Measurements from ENCODE around the gene CHN2. TPM values are rescaled to one million over a fixed set of nuclear protein-coding genes. Genes with fewer than 3 reads are reported as not detected.

CHN2 gene
- total and polyA plus RNA-seq, 10 donors, result 4.2 to 52.0 (median 28.5) TPM

- intact Hi-C loops (cut with DNase I; ENCODE audit: low total_unique reads), result no loop called here
- Histone ChIP-seq H3K27ac (peak overlapping the region in 5 of 8 donors; percentile 12 to 61 (median 39)), H3K4me3 (no peak overlapping the region), H3K27me3 (replicated peaks in 1 of 7) (no peaks in the 10 kb centered on the region), H3K36me3 (no peaks in the 10 kb centered on the region), H3K9me3 (no peaks in the 10 kb centered on the region), H3K4me1 (peaks cover 5 to 29% (median 19%) of the 10 kb centered on the region in 6 donors)
- peak in 1 of 3 donors; percentile 24 for TF ChIP-seq POLR2AphosphoS5 (IDR thresholded peaks at IDR 0.05)
- TF ChIP-seq POLR2A (IDR thresholded peaks at IDR 0.05), result no peak
- 33 to 45% (median 42%) methylated on average over 10 of the region's 10 CpGs for WGBS, 5 donors
- no peak for DNase-seq
Measured at GRCh38 chr7:29319719-29320521, 125.3 kb downstream of the CHN2 start.

DNA sequence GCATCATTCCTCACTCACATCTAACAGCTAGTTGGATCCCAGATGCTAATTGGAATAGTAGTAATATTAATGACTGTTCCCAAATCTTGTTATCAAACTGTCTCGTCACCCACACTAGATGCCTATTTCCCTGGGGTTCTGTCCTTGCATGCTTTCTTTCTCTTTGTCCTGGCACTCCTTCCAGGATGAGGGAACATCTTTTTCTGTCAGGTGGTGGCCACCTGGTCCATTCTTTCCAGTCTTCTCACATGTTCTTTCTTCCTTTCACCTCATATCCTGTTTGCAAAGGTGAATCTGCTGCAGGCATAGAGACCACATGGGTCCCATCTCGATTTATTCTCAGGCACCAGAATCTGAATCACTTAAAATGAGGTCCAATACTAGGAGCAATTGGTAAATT is 126.0 kb downstream of the CHN2 start:
- 81 to 91% (median 87%) methylated on average over 2 of the region's 2 CpGs for WGBS, 5 donors

DNA sequence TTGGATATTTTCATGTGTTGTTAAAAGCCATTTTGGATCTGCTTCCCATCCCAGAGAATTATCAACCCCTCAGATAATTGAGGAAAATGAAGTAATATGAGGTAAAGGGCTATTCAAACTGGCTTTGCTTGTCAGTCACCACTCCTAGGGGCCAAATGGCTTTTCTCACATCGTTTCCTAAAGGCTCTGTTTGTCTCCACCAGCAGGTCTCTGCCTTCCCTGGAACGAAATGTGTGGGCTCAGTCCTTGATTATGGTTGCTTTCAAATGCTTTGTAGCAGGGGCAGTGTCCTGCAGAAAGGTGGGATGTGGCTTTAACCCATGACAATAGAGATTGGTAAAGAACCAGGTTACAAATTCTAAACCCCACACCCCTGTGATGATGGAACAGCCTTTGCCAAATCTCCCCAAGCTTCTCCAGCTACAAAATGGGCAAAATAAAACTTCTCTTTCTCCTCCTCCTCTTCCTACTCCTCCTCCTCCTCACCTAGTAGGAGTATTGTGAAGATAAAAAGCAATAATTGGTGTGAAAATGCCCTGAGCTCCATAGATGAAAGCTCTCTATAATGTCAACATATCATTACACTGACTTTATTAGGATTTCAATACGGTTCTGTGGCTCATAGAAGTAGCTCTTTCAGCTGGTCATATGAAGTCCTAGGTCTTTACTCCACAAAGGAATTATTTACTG is 127.6 kb downstream of the CHN2 start:
- Histone ChIP-seq H3K4me1 (peaks cover 5 to 29% (median 19%) of the 10 kb centered on the region in 6 donors), H3K27ac (no peak overlapping the region), H3K9me3 (no peaks in the 10 kb centered on the region), H3K36me3 (no peaks in the 10 kb centered on the region), H3K4me3 (no peak overlapping the region), H3K27me3 (replicated peaks in 1 of 7) (no peaks in the 10 kb centered on the region)
- TF ChIP-seq POLR2A (IDR thresholded peaks at IDR 0.05), result no peak
- TF ChIP-seq CTCF (IDR thresholded peaks at IDR 0.05 in 8 of 11, conservative IDR thresholded peaks at IDR 0.05 in 3 of 11), result no peak
- no peak for DNase-seq
- intact Hi-C loops (cut with DNase I; ENCODE audit: low total_unique reads), result no loop called here
- WGBS, 5 donors, result 80 to 93% (median 90%) methylated on average over 3 of the region's 3 CpGs

More for the DNA sequence above, 126.0 kb downstream of the CHN2 start:
- DNase-seq, result no peak
- no peaks in the 10 kb centered on the region for H3K9me3 ChIP-seq
- H3K36me3 ChIP-seq, result no peaks in the 10 kb centered on the region
- intact Hi-C loops (cut with DNase I; ENCODE audit: low total_unique reads), result no loop called here
- no peaks in the 10 kb centered on the region for H3K27me3 ChIP-seq (replicated peaks in 1 of 7)
- no peak overlapping the region for H3K4me3 ChIP-seq
- H3K4me1 ChIP-seq, result peaks cover 5 to 29% (median 19%) of the 10 kb centered on the region in 6 donors
- peak overlapping the region in 3 of 8 donors; percentile 39 to 61 (median 60) for H3K27ac ChIP-seq
- TF ChIP-seq CTCF (IDR thresholded peaks at IDR 0.05 in 8 of 11, conservative IDR thresholded peaks at IDR 0.05 in 3 of 11) (no peak), POLR2A (IDR thresholded peaks at IDR 0.05) (no peak), POLR2AphosphoS5 (IDR thresholded peaks at IDR 0.05) (no peak)

- Histone ChIP-seq H3K27ac (no peak overlapping the region), H3K4me3 (no peak overlapping the region), H3K4me1 (peaks cover 0 to 30% (median 7%) of the 10 kb centered on the region in 6 donors), H3K36me3 (no peaks in the 10 kb centered on the region), H3K27me3 (replicated peaks in 1 of 7) (no peaks in the 10 kb centered on the region), H3K9me3 (no peaks in the 10 kb centered on the region)
- WGBS, 5 donors, result 78 to 87% (median 83%) methylated on average over 2 of the region's 2 CpGs
- TF ChIP-seq CTCF (IDR thresholded peaks at IDR 0.05 in 8 of 11, conservative IDR thresholded peaks at IDR 0.05 in 3 of 11) (no peak), POLR2A (IDR thresholded peaks at IDR 0.05) (no peak), POLR2AphosphoS5 (IDR thresholded peaks at IDR 0.05) (no peak)
- DNase-seq, result no peak
- intact Hi-C loops (cut with DNase I; ENCODE audit: low total_unique reads), result no loop called here
Measured at GRCh38 chr7:29325476-29325875, 130.9 kb downstream of the CHN2 start.

Measured in spleen (tissue), 11 donors.